WTC11 (cell line): ENCODE results near the gene B4GALT4. TPM values are rescaled to one million over a fixed set of nuclear protein-coding genes. Genes with fewer than 3 reads are reported as not detected.
A peak's percentile ranks its signal among the peaks of the same experiment; 100 is the strongest.

ENCODE experiments used
- ATAC-seq: fragments of 200-7000 bp; cut with Tn5 transposase; 2 replicates; pipeline ENCODE4 v1.10.0; 2021; ENCODE audit warnings: mild to moderate bottlenecking, moderate library complexity
- CTCF ChIA-PET: fragments of 300-600 bp; sonication (Branson Sonifier 250); formaldehyde crosslinking; loops from one replicate; lab custom pipeline; 2021; ENCODE audit warnings: antibody characterized with exemption; lab: Charles Lee
- POLR2A ChIA-PET: fragments of 350-600 bp; sonication (Branson Sonifier 250); formaldehyde crosslinking; loops from one replicate; lab custom pipeline; 2021; ENCODE audit warnings: antibody characterized with exemption; lab: Charles Lee
- DNase-seq: peaks from one replicate; pipeline ENCODE4 v3.0.0; 2021; ENCODE audit warnings: low spot score
- H3K27ac Mint-ChIP-seq: 2 replicates; pipeline ENCODE4 v1.8.0; 2021; ENCODE audit warnings: mixed read lengths
- H3K27me3 Mint-ChIP-seq: 2 replicates; pipeline ENCODE4 v1.8.0; 2021; ENCODE audit warnings: low read depth, mild to moderate bottlenecking, moderate library complexity, mixed read lengths
- H3K36me3 Mint-ChIP-seq: 2 replicates; pipeline ENCODE4 v1.8.0; 2021; ENCODE audit warnings: mixed read lengths
- H3K4me1 Mint-ChIP-seq: 2 replicates; pipeline ENCODE4 v1.8.0; 2022; ENCODE audit warnings: mixed read lengths
- H3K4me3 Mint-ChIP-seq: 2 replicates; pipeline ENCODE4 v1.8.0; 2021; ENCODE audit warnings: mild to moderate bottlenecking, moderate library complexity, mixed read lengths
- H3K9me3 Mint-ChIP-seq: 2 replicates; pipeline ENCODE4 v1.8.0; 2021; ENCODE audit warnings: mixed read lengths
- AR ChIP-seq: fragments of 250-450 bp; sonication (Bioruptor Pico); IDR thresholded peaks from 2 replicates; pipeline ENCODE4 v1.9.0; 2021; ENCODE audit warnings: mild to moderate bottlenecking
- CDX4 ChIP-seq: fragments of 250-450 bp; sonication (Bioruptor Pico); IDR thresholded peaks from 2 replicates; pipeline ENCODE4 v1.9.0; 2021; ENCODE audit warnings: moderate library complexity, mild to moderate bottlenecking, inconsistent platforms, borderline replicate concordance
- E2F5 ChIP-seq: sonication (generic); formaldehyde crosslinking; IDR thresholded peaks from 2 replicates; pipeline ENCODE4 v1.8.1; 2022; ENCODE audit warnings: mild to moderate bottlenecking, moderate library complexity, missing genetic modification reagents
- IRF1 ChIP-seq: sonication (generic); formaldehyde crosslinking; IDR thresholded peaks from 2 replicates; pipeline ENCODE4 v1.8.0; 2023; ENCODE audit warnings: missing genetic modification reagents
- NFE2L1 ChIP-seq: sonication (generic); formaldehyde crosslinking; IDR thresholded peaks from 2 replicates; pipeline ENCODE4 v1.8.1; 2023; ENCODE audit warnings: missing genetic modification reagents
- NR1H2 ChIP-seq: sonication (generic); formaldehyde crosslinking; IDR thresholded peaks from 2 replicates; pipeline ENCODE4 v1.9.0; 2021; ENCODE audit warnings: mild to moderate bottlenecking, moderate library complexity, missing genetic modification reagents
- PRDM15 ChIP-seq: sonication (generic); formaldehyde crosslinking; IDR thresholded peaks from 2 replicates; pipeline ENCODE4 v1.8.0; 2022; ENCODE audit warnings: missing genetic modification reagents
- SMAD4 ChIP-seq: sonication (generic); formaldehyde crosslinking; IDR thresholded peaks from 2 replicates; pipeline ENCODE4 v1.8.0; 2022; ENCODE audit warnings: mild to moderate bottlenecking, missing genetic modification reagents
- TCF7 ChIP-seq: sonication (generic); formaldehyde crosslinking; IDR thresholded peaks from 2 replicates; pipeline ENCODE4 v1.8.0; 2022; ENCODE audit warnings: mild to moderate bottlenecking, low read depth, missing genetic modification reagents, moderate library complexity
- TEAD1 ChIP-seq: sonication (generic); formaldehyde crosslinking; IDR thresholded peaks from 2 replicates; pipeline ENCODE4 v1.8.0; 2022; ENCODE audit warnings: mild to moderate bottlenecking, missing genetic modification reagents
- ZNF671 ChIP-seq: fragments of 250-450 bp; sonication (Bioruptor Pico); IDR thresholded peaks from 2 replicates; pipeline ENCODE4 v1.8.0; 2021; ENCODE audit warnings: mild to moderate bottlenecking
- ZSCAN18 ChIP-seq: fragments of 250-450 bp; sonication (Bioruptor Pico); IDR thresholded peaks from 2 replicates; pipeline ENCODE4 v2.1.2; 2022; ENCODE audit warnings: mild to moderate bottlenecking, moderate library complexity
- total RNA-seq: library from RNA; stranded (reverse); gene quantifications from 3 replicates; pipeline ENCODE4 v1.2.3, GENCODE V29; 2021

B4GALT4 gene
- total RNA-seq, 1 experiment from 2014 or later = 37.7 TPM

GRCh38 chr3:119222391-119222790 lies 18.3 kb downstream of the B4GALT4 start (continued):
- TF ChIP-seq TCF7 (CRISPR knock-in tag) = no peak
- TF ChIP-seq CDX4 = no peak
- no peak for TF ChIP-seq ZNF671

GRCh38 chr3:119221779-119222320 lies 18.8 kb downstream of the B4GALT4 start:
- ATAC-seq = no peak
- POLR2A ChIA-PET = no interaction called here
- Mint-ChIP-seq H3K9me3 (no peaks in the 10 kb centered on the region), H3K27ac (no peak overlapping the region), H3K4me3 (no peak overlapping the region), H3K27me3 (no peaks in the 10 kb centered on the region), H3K36me3 (peaks cover 62% of the 10 kb centered on the region), H3K4me1 (no peaks in the 10 kb centered on the region)
- no peak for TF ChIP-seq PRDM15 (CRISPR knock-in tag)
- CTCF ChIA-PET = no interaction called here
- no peak for DNase-seq

- ChIA-PET CTCF (no interaction called here), POLR2A (no interaction called here)
- TF ChIP-seq ZSCAN18 (CRISPR knock-in tag) (no peak), IRF1 (no peak), TCF7 (CRISPR knock-in tag) (no peak), AR (CRISPR knock-in tag) (no peak)
- Mint-ChIP-seq H3K27me3 (no peaks in the 10 kb centered on the region), H3K4me1 (no peaks in the 10 kb centered on the region), H3K36me3 (peaks cover 57% of the 10 kb centered on the region), H3K9me3 (no peaks in the 10 kb centered on the region), H3K4me3 (no peak overlapping the region), H3K27ac (no peak overlapping the region; the same call in 1 of the 2 replicates)
- DNase-seq (no peak), ATAC-seq (no peak)
These were observed 19.6 kb downstream of the B4GALT4 start for GRCh38 chr3:119220970-119221667.

GRCh38 chr3:119220198-119220597 lies 20.5 kb downstream of the B4GALT4 start:
- ChIA-PET CTCF (no interaction called here), POLR2A (no interaction called here)
- H3K4me1 Mint-ChIP-seq = no peaks in the 10 kb centered on the region
- no peaks in the 10 kb centered on the region for H3K27me3 Mint-ChIP-seq
- no peak overlapping the region for H3K4me3 Mint-ChIP-seq
- DNase-seq = no peak
- no peak for ATAC-seq
- H3K36me3 Mint-ChIP-seq = peaks cover 64% of the 10 kb centered on the region
- H3K27ac Mint-ChIP-seq = peak overlapping the region; percentile 72
- no peaks in the 10 kb centered on the region for H3K9me3 Mint-ChIP-seq
- TF ChIP-seq SMAD4 (CRISPR knock-in tag) (no peak), NR1H2 (CRISPR knock-in tag) (no peak), AR (CRISPR knock-in tag) (no peak), TEAD1 (no peak), E2F5 (CRISPR knock-in tag) (no peak), NFE2L1 (CRISPR knock-in tag) (no peak)
